Hindlimb muscle (tissue), 1 donor: ENCODE measurements around the gene PLS1. TPM values are rescaled to one million over a fixed set of nuclear protein-coding genes. Genes with fewer than 3 reads are reported as not detected.
"Not testable (repeated sequence)": the region's sequence is repeated elsewhere in the genome, so short reads cannot be mapped to it uniquely, and the experiment has no call there.

Experiments
- DNase-seq: peaks from one replicate; pipeline ENCODE4 v3.0.0-alpha.2; 2013
- polyA plus RNA-seq: library from polyadenylated mRNA; unstranded; fragments of 120-200 nt; gene quantifications from one replicate; pipeline ENCODE4 v1.2.1, GENCODE V29; 2013; ENCODE audit not compliant: insufficient read length

PLS1 gene
- polyA plus RNA-seq, 1 donor: 0.79 TPM

DNA sequence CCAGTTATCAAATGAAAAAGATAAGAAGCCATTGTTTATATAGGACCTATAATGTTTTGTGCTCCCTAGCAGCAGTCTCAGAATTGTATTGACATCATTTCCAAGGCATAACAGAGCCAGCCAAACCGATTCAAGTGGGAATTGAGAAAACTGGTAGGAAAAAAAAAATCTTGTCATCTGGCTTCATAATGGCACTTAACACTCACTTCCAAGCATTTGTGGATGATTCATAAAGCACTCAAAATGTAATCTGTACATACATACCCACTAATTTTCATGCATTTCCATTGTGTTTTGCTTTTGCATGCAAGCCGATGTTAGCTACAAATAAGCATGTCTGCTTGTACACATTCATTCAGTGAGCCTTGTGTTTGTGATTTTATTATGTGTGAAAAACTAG lies 109.0 kb downstream of the PLS1 start:
- DNase-seq: no peak

DNA sequence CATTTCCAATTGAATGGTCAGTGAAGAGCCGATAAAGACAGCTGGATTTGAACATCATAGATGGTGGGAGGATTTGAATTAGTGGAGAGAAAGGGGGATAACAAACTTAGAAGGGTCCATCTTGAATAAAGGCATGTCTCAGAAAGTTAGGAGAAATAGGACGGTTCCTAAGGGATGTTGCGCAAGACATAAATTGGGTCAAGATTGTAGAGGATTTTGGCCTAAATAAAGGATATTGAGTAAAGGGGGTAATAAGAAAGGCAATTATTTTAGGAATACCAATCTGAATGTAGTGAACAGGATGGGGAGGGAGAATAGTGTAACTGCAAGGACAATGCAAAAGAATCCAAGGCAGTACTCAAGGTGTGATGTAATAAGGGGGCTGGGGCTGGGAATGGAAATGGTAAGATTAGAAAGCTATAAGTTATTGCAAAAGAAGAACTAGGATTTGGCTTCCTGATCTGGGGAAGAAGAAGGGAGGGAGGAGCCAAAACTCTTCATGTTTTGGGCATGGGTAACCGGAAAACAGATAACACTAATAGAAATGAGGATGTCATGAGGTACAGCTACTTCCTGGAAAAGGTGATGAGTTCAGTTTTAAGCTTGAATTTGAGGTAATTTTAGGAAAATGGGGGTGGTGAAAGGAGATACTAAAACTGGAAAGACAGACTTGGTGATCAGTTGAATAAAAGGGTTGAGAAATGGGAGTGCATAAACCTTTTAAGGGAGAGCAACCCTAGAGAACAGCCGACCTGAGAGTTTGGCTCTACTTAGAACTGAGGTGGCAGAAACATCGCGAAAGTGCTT lies 110.3 kb downstream of the PLS1 start:
- DNase-seq: no peak

DNA sequence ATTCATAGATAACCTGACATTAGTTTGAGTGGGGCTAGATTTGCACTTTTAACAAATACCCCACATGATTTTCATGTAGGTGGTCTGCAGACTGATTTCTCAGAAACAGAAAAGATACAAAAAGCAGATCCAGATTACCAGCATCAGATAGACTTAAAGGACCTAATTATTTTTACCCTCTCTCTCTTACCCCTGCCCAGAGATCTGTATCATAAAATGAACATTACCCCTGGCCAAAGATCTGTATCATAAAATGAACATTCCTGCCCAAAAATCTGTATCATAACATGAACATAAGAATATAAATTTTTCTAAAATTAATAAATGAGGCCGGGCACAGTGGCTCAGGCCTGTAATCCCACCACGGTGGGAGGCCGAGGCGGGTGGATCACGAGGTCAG lies 113.0 kb downstream of the PLS1 start:
- DNase-seq: no peak

DNA sequence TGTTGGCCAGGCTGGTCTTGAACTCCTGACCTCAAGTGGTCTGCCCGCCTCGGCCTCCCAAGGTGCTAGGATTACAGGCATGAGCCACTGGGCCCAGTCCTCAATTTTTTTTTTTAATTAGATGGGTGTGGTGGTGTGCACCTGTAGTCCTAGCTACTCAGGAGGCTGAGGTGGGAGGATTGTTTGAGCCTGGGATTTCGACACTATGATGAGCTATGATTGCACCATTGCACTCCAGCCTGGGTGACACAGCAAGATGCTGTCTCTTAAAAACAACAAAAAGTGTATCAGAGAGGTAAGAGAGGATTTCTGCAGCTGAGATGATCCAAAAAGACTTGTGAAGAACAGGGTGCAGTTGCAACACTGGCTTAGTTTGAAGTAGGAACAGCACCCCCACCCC lies 118.7 kb downstream of the PLS1 start:
- DNase-seq: not testable (repeated sequence)

DNA sequence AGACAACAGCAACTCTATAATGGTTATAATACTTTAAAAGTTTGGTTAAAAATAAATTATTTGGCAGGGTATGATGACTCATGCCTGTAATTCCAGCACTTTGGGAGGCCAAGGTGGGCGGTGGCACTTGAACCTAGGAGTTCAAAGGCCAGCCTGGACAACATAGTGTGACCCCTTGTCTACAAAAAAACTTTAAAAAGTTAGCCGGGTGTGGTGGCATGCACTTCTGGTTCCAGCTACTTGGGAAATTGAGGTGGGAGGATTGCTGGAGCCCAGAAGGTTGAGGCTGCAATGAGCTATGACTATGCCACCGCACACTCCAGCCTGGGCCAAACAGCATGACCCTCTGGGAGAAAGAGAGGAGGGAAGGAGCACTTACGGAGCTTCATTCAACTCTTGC lies 119.9 kb downstream of the PLS1 start:
- DNase-seq: no peak

DNA sequence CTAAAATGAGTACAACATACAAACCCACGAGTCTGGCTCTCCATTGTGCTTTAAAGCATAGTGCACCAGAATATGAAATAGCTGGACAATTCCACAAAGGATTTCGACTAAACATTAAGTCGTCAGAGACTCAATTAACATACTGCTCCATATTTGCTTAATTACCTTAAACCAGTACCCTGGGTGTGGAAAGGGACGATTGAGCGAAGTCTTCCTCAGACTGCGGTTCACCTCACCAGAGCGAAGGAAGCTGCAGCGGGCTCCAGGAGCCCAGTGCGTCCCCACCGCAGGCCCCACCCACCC lies 127.4 kb downstream of the PLS1 start:
- no peak for DNase-seq

DNA sequence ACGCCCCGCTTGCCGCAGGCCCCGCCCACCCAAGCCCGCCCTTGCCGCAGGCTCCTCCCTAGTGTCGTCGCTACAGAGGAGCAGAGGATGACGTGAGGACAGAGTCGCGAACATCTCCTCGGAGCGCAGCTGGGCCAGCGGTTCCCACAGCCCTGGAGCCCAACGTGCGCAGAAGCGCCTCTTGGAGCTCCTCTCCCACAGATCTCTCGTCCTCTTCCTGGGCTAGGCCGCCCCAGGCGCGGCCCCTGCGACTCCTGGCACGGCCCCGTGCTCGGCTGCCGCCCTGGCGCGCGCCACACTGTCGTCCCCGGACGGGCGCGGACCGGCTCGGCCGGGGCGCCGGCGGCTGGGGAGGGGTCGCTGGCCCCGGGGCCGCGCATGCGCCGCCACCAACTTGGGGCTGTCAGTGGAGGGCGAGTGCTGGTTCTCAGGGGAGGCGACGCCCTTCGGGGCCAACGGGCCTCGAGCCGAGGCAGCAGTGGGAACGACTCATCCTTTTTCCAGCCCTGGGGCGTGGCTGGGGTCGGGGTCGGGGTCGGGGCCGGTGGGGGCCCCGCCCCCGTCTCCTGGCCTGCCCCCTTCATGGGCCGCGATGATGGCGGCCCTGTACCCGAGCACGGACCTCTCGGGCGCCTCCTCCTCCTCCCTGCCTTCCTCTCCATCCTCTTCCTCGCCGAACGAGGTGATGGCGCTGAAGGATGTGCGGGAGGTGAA lies 127.9 kb downstream of the PLS1 start, which contains the start of gene TRPC1:
Gene TRPC1, plus strand, starts transcription at position 67 of the 714 bp plus-strand sequence. Its CDS starts 526 bp downstream, at position 593.
- DNase-seq: peak; percentile 91

DNA sequence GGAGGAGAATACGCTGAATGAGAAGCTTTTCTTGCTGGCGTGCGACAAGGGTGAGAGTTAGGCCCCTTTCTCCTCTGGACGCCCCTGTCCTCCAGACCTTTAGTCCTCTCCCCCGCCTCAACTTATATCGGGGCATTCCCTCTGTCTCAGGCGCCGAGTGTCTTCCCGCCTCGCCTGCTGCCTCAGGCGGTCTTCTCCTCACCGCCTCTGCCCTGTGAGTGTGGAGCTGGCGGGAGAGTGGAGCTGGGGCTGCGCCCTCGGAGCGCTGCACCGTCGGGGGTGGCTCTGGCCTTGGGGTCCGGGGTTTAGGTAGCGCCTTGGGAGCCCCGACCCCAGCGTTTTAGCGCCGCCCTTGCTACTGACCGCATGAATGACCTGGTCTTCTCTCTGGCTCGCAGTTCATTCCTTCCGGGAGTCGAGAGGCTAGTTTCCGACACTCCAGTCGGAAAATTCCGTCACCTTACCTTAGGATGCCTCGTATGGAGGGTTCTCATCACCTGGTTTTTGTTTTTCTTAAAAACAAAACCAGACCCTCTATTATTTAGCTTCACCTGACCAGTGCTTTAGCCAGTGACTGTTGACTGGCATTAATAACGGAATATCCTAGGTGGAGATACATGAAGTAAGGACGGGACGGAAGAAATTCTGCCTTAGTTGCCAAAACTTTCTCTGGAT lies 128.6 kb downstream of the PLS1 start:
- DNase-seq: peak; percentile 67

DNA sequence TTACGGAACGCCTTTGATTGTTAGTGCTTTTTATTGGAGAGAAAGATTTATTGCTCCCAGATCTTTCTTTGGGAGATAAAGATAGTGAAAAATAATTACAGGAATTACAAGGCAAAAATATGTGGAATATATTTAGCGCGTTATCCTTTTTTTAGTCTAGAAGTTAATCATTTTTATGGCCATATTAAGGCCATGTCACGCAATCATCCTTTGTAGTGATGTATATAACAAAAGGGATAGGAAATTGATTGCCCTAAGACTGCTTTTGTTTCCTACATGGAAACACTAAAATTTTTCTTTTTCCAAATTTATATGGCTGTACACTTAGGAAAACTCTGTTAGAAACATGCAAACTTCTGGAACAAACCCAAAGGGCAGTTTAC lies 129.2 kb downstream of the PLS1 start:
- no peak for DNase-seq

DNA sequence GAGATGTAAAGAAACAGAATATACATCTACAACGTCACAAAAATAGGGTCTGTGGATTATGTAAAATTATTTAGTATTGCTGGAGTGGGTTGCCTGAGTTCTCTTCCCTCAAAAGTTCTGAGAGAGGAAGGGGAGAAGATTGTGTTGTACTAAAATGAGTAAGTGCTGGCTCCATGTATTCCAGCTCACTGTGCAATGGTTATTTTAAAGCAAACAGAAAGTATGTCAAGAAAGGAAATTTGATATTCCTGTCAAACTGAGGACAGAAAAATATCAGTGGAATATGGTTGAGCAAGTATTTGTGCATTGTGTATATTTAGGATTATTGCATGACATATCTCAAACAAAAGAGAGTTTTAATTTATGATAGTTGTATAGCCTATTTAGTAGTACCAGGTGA lies 129.8 kb downstream of the PLS1 start:
- no peak for DNase-seq

DNA sequence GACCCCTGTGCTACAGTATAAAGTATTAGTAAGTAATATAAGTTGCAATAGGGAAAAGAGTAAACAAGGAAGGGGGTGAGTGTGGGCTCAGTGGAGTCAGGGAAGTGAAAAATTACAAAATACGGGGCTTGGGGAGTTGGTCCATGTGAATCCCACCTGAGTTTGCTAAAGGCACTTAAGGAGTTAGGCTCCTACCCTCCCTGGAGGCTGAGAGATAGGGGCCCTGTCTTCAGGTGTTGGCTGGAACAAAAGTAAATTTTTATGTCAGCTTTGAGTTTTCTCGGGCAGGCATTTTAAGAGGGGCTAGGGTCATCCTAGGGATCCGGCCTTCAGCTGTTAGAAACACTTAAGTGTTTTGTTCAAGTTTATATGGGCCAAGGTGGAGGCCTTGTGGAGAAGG lies 135.9 kb downstream of the PLS1 start:
- no peak for DNase-seq

DNA sequence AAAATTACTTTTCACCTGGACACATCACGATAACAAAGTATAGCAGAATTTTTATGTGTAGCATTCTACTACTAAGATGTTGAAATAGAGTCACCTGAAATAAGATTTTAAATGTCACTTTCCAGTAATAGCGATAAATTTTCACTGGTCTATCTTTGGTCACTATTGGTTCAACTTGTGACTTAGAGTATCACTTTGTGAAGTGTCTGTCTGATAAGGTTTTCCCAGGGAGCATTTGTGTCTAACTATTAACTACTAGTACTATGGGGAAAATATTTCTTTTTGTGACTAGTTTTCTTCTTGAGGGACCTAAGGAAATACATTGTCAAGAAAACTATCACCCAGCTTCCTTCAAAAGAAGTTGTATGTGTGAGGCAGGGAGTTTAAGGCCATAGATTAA lies 138.6 kb downstream of the PLS1 start:
- no peak for DNase-seq

DNA sequence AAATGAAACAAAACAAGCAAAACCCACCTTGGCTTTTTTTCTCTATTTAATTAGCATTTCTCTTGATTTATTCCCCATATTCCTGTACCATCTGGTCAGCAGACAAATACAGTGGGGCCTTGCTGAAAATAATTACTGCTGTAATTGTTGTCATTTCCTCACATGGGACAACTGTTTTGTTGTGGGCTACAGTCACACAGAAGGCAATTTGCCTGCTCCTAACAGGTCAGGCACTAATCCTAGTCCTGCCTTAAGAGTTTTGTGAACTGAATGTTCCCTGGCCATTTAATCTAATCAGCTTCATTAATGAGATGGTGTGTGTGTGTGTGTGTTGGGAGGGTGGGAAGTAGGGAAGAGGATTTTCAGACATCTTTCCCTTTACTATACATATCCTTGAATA lies 139.3 kb downstream of the PLS1 start:
- DNase-seq: no peak

DNA sequence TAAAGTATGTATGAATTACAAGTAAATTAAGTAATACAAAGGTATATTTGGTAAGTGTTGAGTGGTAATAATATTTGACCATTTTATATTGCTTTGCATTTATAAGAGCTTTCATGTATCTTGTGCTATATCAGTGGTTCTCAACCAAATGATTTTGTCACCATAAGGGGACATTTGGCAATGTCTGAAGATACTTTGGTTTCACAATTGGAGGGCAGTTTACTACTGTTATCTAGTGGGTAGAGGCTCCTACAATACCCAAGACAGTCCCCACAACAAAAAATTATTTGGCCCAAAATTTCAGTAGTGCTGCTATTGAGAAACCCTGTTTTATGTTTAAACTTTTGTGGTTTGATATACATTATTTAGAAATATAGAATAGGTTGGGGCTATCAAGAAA lies 142.2 kb downstream of the PLS1 start:
- DNase-seq: no peak

DNA sequence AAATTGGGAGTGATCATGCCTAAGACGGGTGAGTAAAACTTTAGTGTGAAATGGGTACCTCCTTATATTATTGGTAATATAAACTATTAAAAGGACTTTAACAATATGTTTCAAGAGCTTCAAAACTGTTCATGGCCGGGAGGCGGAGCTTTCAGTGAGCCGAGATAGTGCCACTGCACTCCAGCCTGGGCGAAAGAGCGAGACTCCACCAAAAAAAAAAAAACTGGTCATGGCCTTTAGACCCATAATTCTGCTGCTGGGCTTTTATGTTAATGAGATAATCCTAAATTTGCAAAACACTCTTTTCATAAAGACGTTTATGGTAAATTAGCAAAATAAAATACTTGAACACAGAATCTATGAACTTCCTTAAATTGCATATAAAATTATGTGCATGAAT lies 150.5 kb downstream of the PLS1 start:
- DNase-seq: no peak

DNA sequence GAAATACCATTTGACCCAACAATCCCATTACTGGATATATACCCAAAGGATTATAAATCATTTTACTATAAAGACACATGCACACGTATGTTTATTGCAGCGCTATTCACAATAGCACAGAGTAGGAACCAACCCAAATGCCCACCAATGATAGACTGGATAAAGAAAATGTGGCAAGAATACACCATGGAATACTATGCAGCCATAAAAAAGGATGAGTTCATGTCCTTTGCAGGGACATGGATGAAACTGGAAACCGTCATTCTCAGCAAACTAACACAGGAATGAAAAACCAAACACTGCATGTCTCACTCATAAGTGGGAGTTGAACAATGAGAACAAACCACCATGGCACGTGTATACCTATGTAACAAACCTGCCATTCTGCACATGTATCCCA lies 154.3 kb downstream of the PLS1 start:
- not testable (repeated sequence) for DNase-seq

DNA sequence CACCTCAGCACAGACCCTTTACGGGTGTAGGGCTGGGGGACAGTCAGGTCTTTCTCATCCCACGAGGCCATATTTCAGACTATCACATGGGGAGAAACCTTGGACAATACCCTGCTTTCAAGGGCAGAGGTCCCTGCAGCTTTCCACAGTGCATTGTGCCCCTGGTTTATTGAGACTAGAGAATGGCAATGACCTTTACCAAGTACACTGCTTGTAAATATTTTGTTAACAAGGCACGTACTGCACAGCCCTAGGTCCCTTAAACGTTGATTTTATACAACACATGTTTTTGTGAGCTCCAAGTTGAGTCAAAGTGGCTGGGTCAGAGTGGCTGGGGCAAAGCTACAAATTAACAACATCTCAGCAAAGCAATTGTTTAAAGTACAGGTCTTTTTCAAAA lies 156.4 kb downstream of the PLS1 start:
- not testable (repeated sequence) for DNase-seq

DNA sequence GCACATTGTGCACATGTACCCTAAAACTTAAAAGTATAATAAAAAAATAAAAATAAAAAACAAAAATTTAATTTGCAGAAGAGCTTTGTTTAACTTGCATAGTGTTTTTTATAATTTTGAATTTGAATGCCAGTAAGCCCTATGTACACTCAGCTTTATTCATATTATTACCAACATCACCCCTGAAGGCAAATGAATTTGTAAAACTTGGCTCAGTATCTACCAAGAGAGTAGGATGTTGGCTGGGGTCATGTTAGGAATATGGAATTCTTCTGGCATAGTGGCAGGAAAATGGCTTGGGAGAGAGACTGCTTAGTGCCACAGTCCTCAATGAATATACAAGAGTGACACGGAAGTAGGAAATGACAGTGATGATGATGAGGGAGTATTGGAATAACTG lies 158.3 kb downstream of the PLS1 start:
- no peak for DNase-seq

Other genes starting within 250 kb of the PLS1 start
- 16.3 TPM for gene XRN1, start 148.4 kb upstream of the PLS1 start, polyA plus RNA-seq
- gene ATR, start 17.7 kb upstream of the PLS1 start, polyA plus RNA-seq: 12.2 TPM
- 7.2 TPM for gene TRPC1, start 127.6 kb downstream of the PLS1 start, polyA plus RNA-seq